GM18505 (cell line): ENCODE data around the gene XRCC6.
"Not testable (repeated sequence)": the region's sequence is repeated elsewhere in the genome, so short reads cannot be mapped to it uniquely, and the experiment has no call there.

Experiments used
- ATAC-seq: cut with Tn5 transposase; IDR thresholded peaks from one replicate; pipeline ENCODE4 v1.9.1; 2021; ENCODE audit not compliant: unreplicated experiment
- POLR2A ChIP-seq: IDR thresholded peaks from 4 replicates; pipeline ENCODE4 v1.6.1; 2011; ENCODE audit warnings: borderline replicate concordance; ENCODE audit not compliant: insufficient read depth, insufficient read length; ENCODE audit errors: extremely low read depth

Gene XRCC6

GRCh38 chr22:41648432-41648831, 27.3 kb downstream of the XRCC6 start:
- no peak for TF ChIP-seq POLR2A
- ATAC-seq, result no peak

DNA sequence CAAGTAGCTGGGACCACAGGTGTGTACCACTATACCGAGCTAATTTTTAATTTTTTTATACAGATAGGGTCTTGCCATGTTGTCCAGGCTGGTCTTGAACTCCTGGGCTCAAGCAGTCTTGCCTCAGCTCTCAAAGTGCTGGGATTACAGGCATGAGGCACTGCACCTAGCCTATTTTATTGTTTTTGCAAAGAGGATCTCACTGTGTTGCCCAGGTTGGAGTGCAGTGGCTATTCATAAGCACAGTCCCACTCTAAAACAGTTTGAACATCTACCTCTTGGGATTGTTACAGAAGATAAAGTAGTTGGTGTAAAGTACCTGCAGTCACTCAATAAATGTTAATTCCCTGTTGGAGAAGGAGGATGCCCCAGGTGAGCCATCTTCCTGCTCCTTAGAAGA, 29.1 kb downstream of the XRCC6 start:
- ATAC-seq, result no peak
- TF ChIP-seq POLR2A, result no peak

GRCh38 chr22:41650821-41651220, 29.7 kb downstream of the XRCC6 start:
- TF ChIP-seq POLR2A, result no peak
- ATAC-seq, result no peak

GRCh38 chr22:41654322-41654721, 33.2 kb downstream of the XRCC6 start:
- TF ChIP-seq POLR2A, result no peak

GRCh38 chr22:41656556-41656955, 35.5 kb downstream of the XRCC6 start:
- TF ChIP-seq POLR2A, result no peak
- no peak for ATAC-seq

More at GRCh38 chr22:41654322-41654721, 33.2 kb downstream of the XRCC6 start:
- ATAC-seq, result no peak

GRCh38 chr22:41657709-41658108, 36.6 kb downstream of the XRCC6 start:
- ATAC-seq, result no peak
- no peak for TF ChIP-seq POLR2A

DNA sequence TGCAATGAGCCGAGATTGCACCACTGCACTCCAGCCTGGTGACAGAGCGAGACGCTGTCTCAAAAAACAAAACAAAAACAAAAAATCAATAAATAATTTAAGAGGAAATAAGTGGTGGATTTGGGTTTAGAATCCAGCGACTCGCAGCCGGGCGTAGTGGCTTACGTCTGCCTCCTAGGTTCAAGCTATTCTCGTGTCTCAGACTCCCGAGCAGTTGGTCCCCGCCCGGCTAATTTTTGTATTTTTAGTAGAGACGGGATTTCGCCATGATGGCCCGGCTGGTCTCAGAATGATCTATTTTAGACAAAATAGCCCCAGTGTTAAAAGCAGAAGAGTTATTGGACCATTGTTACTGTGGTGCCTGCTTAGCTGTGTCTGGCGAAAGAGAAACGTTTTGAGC, 37.8 kb downstream of the XRCC6 start:
- ATAC-seq, result no peak
- TF ChIP-seq POLR2A, result no peak

GRCh38 chr22:41659941-41660340, 38.8 kb downstream of the XRCC6 start:
- no peak for TF ChIP-seq POLR2A
- ATAC-seq, result no peak

- no peak for ATAC-seq
- TF ChIP-seq POLR2A, result no peak
These were observed 39.3 kb downstream of the XRCC6 start for GRCh38 chr22:41660416-41660815.

DNA sequence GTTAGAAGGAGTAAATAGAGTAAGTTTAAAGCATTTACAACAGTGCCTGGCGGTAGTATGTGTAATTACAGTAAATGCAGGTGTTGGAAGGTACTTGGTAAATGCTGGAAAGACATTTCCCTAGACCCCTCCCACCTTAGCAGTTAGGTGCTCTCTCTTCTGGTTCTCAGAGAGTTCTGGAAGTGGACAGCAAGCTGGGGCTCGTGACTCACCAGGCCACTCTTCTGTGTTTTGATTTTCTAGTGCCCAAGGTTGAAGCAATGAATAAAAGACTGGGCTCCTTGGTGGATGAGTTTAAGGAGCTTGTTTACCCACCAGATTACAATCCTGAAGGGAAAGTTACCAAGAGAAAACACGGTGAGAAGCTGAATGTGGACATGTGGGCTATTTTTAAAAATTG, 40.0 kb downstream of the XRCC6 start:
- no peak for ATAC-seq
- no peak for TF ChIP-seq POLR2A

GRCh38 chr22:41661713-41662112, 40.6 kb downstream of the XRCC6 start:
- TF ChIP-seq POLR2A, result no peak
- no peak for ATAC-seq

DNA sequence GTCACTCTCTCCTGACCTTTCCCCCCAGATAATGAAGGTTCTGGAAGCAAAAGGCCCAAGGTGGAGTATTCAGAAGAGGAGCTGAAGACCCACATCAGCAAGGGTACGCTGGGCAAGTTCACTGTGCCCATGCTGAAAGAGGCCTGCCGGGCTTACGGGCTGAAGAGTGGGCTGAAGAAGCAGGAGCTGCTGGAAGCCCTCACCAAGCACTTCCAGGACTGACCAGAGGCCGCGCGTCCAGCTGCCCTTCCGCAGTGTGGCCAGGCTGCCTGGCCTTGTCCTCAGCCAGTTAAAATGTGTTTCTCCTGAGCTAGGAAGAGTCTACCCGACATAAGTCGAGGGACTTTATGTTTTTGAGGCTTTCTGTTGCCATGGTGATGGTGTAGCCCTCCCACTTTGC, 42.5 kb downstream of the XRCC6 start:
- not testable (repeated sequence) for ATAC-seq

- ATAC-seq, result no peak
These were observed 43.4 kb downstream of the XRCC6 start for GRCh38 chr22:41664490-41664889.

DNA sequence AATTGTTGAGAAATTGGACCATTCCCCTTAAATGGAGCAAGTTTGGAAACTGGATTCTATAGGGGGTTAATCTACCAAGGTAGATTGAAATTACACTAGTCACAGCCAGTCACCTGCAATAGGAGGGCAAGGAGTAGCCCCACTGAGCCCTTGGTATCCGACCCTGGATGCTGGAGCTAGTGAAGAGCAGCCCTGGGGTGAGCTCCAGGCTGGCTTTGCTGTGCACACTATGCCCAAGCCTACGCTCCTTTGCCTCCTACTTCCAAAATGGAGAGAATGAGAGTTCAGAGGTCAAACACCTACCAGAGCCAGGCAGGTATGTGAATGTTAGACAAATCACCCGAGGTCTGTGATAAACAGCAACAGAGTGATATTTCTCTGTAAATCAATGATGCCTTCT, 43.9 kb downstream of the XRCC6 start:
- no peak for TF ChIP-seq POLR2A
- no peak for ATAC-seq

More at GRCh38 chr22:41664490-41664889, 43.4 kb downstream of the XRCC6 start:
- TF ChIP-seq POLR2A, result no peak
